H1 (cell line): ENCODE results near the gene COL6A2. TPM values are rescaled to one million over a fixed set of nuclear protein-coding genes. Genes with fewer than 3 reads are reported as not detected.

Experiments
- CTCF ChIA-PET: fragments of 300-600 bp; sonication (Branson Sonifier 250); formaldehyde crosslinking; loops from one replicate; lab custom pipeline; 2021; ENCODE audit not compliant: partially characterized antibody; lab: Charles Lee
- POLR2A ChIA-PET: fragments of 300-600 bp; sonication (Branson Sonifier 250); formaldehyde crosslinking; loops from one replicate; lab custom pipeline; 2021; ENCODE audit warnings: inconsistent platforms; ENCODE audit not compliant: partially characterized antibody; lab: Charles Lee
- DNase-seq, 2 experiments: peaks; one replicate each; pipeline versions ENCODE4 v3.0.0 to v3.0.0-alpha.2; 2010 to 2022; ENCODE audit warnings: low spot score in 2 of 2, low read depth in 1 of 2, mixed read lengths in 1 of 2
- FAIRE-seq: peaks from 2 replicates; lab custom pipeline; 2011; peaks lifted over from hg19 to GRCh38; lab: Jason Lieb, UNC
- H2AFZ ChIP-seq: 2 replicates; pipeline ENCODE4 v1.8.1; 2012; ENCODE audit warnings: low read length, inconsistent platforms
- H2AK5ac ChIP-seq: 2 replicates; pipeline ENCODE4 v1.6.1; 2013; ENCODE audit warnings: low read depth, low read length
- H2BK120ac ChIP-seq: replicated peaks from 2 replicates; pipeline ENCODE3; 2013; ENCODE audit warnings: low read depth, low read length, inconsistent platforms
- H2BK12ac ChIP-seq: 2 replicates; pipeline ENCODE4 v1.6.1; 2013; ENCODE audit warnings: low read depth, low read length
- H2BK15ac ChIP-seq: 2 replicates; pipeline ENCODE4 v1.6.1; 2013; ENCODE audit warnings: low read length
- H2BK20ac ChIP-seq: 2 replicates; pipeline ENCODE4 v1.6.1; 2013; ENCODE audit warnings: low read length
- H2BK5ac ChIP-seq: 2 replicates; pipeline ENCODE4 v1.6.1; 2013; ENCODE audit warnings: low read depth, low read length
- H3K14ac ChIP-seq: 2 replicates; pipeline ENCODE4 v1.6.1; 2013; ENCODE audit warnings: inconsistent platforms; ENCODE audit not compliant: insufficient read length
- H3K18ac ChIP-seq: 2 replicates; pipeline ENCODE4 v1.6.1; 2013; ENCODE audit warnings: low read length; ENCODE audit errors: extremely low read depth
- H3K23ac ChIP-seq: 2 replicates; pipeline ENCODE4 v1.6.1; 2013; ENCODE audit warnings: inconsistent platforms; ENCODE audit not compliant: insufficient read length
- H3K23me2 ChIP-seq: 2 replicates; pipeline ENCODE4 v1.6.1; 2013; ENCODE audit warnings: low read depth, low read length
- H3K27ac ChIP-seq: 2 replicates; pipeline ENCODE4 v1.6.1; 2011; ENCODE audit warnings: low read depth, low read length, inconsistent platforms
- H3K27me3 ChIP-seq, 4 experiments: replicated peaks in 1 of 4; 1 replicate in 1 of 4; 2 replicates in 3 of 4; pipeline versions ENCODE4 v1.6.1 to v1.8.1; 2011 to 2013; ENCODE audit warnings: low read length in 3 of 4, mild to moderate bottlenecking in 3 of 4, inconsistent platforms in 2 of 4, mixed read lengths in 2 of 4, moderate library complexity in 1 of 4; ENCODE audit not compliant: control insufficient read depth in 3 of 4, insufficient read depth in 3 of 4; ENCODE audit errors: extremely low read depth in 1 of 4
- H3K36me3 ChIP-seq, 4 experiments: 2 replicates each; pipeline versions ENCODE4 v1.6.1 to v1.8.1; 2011 to 2013; ENCODE audit warnings: mild to moderate bottlenecking in 4 of 4, low read length in 3 of 4, moderate library complexity in 2 of 4, control low read depth in 1 of 4, inconsistent platforms in 1 of 4; ENCODE audit not compliant: insufficient read depth in 4 of 4, control insufficient read depth in 2 of 4
- H3K4ac ChIP-seq: replicated peaks from 2 replicates; pipeline ENCODE3; 2013; ENCODE audit warnings: low read length, low read depth, mixed read lengths, inconsistent platforms; ENCODE audit not compliant: insufficient read length
- H3K4me1 ChIP-seq, 4 experiments: replicated peaks in 1 of 4; 1 replicate in 1 of 4; 2 replicates in 3 of 4; pipeline versions ENCODE4 v1.6.1 to v1.8.1; 2011 to 2013; ENCODE audit warnings: low read length in 3 of 4, inconsistent platforms in 2 of 4, mixed read lengths in 1 of 4; ENCODE audit not compliant: insufficient read depth in 4 of 4, control insufficient read depth in 3 of 4
- H3K4me2 ChIP-seq, 2 experiments: 2 replicates each; pipeline versions ENCODE4 v1.6.1 to v1.8.1; 2011 to 2013; ENCODE audit warnings: low read depth in 2 of 2, low read length in 2 of 2, control low read depth in 1 of 2, inconsistent platforms in 1 of 2, mild to moderate bottlenecking in 1 of 2; ENCODE audit not compliant: insufficient read depth in 1 of 2
- H3K4me3 ChIP-seq, 4 experiments: fragments of 200-600, 300-600 bp in 1 of 4; sonication (generic), shearing (Covaris generic), sonication (Bioruptor Twin) in 1 of 4; 2 replicates each; pipeline versions ENCODE4 v1.5.1 to v1.8.1; 2011 to 2016; ENCODE audit warnings: low read length in 4 of 4, low read depth in 3 of 4, control low read depth in 2 of 4, inconsistent platforms in 2 of 4, mild to moderate bottlenecking in 2 of 4, mixed read lengths in 1 of 4, moderate library complexity in 1 of 4; ENCODE audit not compliant: insufficient read depth in 2 of 4; ENCODE audit errors: extremely low read depth in 1 of 4
- H3K56ac ChIP-seq: replicated peaks from 2 replicates; pipeline ENCODE3; 2013; ENCODE audit warnings: low read depth, mild to moderate bottlenecking, mixed read lengths, low read length, inconsistent platforms; ENCODE audit not compliant: insufficient read length
- H3K79me1 ChIP-seq: 2 replicates; pipeline ENCODE4 v1.6.1; 2013; ENCODE audit warnings: low read depth, low read length, control low read depth
- H3K79me2 ChIP-seq, 2 experiments: 2 replicates each; pipeline versions ENCODE4 v1.6.1 to v1.8.1; 2012 to 2013; ENCODE audit warnings: low read length in 2 of 2, mild to moderate bottlenecking in 2 of 2, inconsistent platforms in 1 of 2; ENCODE audit not compliant: insufficient read depth in 2 of 2, control insufficient read depth in 1 of 2
- H3K9ac ChIP-seq, 4 experiments: replicated peaks in 1 of 4; 1 replicate in 1 of 4; 2 replicates in 3 of 4; pipeline versions ENCODE4 v1.6.1 to v1.8.1; 2011 to 2013; ENCODE audit warnings: low read depth in 3 of 4, low read length in 3 of 4, control low read depth in 2 of 4, mild to moderate bottlenecking in 2 of 4, moderate library complexity in 2 of 4, inconsistent platforms in 1 of 4; ENCODE audit errors: extremely low read depth in 1 of 4
- H3K9me3 ChIP-seq, 2 experiments: 2 replicates each; pipeline versions ENCODE4 v1.6.1 to v1.8.1; 2012 to 2013; ENCODE audit warnings: mild to moderate bottlenecking in 2 of 2, moderate library complexity in 2 of 2, control low read depth in 1 of 2, inconsistent platforms in 1 of 2, low read depth in 1 of 2, low read length in 1 of 2, mixed read lengths in 1 of 2; ENCODE audit not compliant: insufficient read depth in 2 of 2
- H4K20me1 ChIP-seq, 2 experiments: replicated peaks in 1 of 2; 2 replicates each; pipeline versions ENCODE3 to v1.8.1; 2011 to 2013; ENCODE audit warnings: inconsistent platforms in 2 of 2, low read length in 2 of 2, mild to moderate bottlenecking in 1 of 2; ENCODE audit not compliant: insufficient read depth in 2 of 2, control insufficient read depth in 1 of 2
- H4K5ac ChIP-seq: 2 replicates; pipeline ENCODE4 v1.6.1; 2013; ENCODE audit warnings: low read length, low read depth, mixed read lengths, inconsistent platforms; ENCODE audit not compliant: insufficient read length
- H4K8ac ChIP-seq: 2 replicates; pipeline ENCODE4 v1.8.0; 2013; ENCODE audit warnings: mild to moderate bottlenecking, moderate library complexity, low read length, inconsistent platforms; ENCODE audit not compliant: insufficient read depth; ENCODE audit errors: extremely low read depth
- H4K91ac ChIP-seq: replicated peaks from 2 replicates; pipeline ENCODE3; 2013; ENCODE audit warnings: low read length, mixed read lengths, inconsistent platforms; ENCODE audit not compliant: insufficient read length
- BRCA1 ChIP-seq: IDR thresholded peaks from 2 replicates; pipeline ENCODE4 v1.6.1; 2012; ENCODE audit warnings: low read depth, low read length, improper control_type of control experiment
- CHD2 ChIP-seq: IDR thresholded peaks from 2 replicates; pipeline ENCODE4 v1.6.1; 2012; ENCODE audit warnings: low read length, improper control_type of control experiment
- EP300 ChIP-seq, 2 experiments: IDR thresholded peaks; 1 replicate in 1 of 2; 2 replicates in 1 of 2; pipeline ENCODE4 v1.6.1; 2011 to 2012; ENCODE audit warnings: low read depth in 2 of 2, low read length in 2 of 2, mild to moderate bottlenecking in 2 of 2, borderline replicate concordance in 1 of 2, inconsistent platforms in 1 of 2, moderate library complexity in 1 of 2
- RAD21 ChIP-seq, 2 experiments: IDR thresholded peaks in 1 of 2; conservative IDR thresholded peaks in 1 of 2; 2 replicates each; pipeline ENCODE4 v1.6.1; 2011; ENCODE audit warnings: low read depth in 2 of 2, low read length in 2 of 2, improper control_type of control experiment in 1 of 2, inconsistent platforms in 1 of 2, mild to moderate bottlenecking in 1 of 2, moderate library complexity in 1 of 2
- SAP30 ChIP-seq: fragments of 300-600 bp; sonication (generic); IDR thresholded peaks from 2 replicates; pipeline ENCODE4 v1.7.1; 2012; ENCODE audit warnings: low read length, moderate library complexity, mild to moderate bottlenecking, inconsistent platforms; ENCODE audit not compliant: insufficient read depth, insufficient replicate concordance
- SIRT6 ChIP-seq: IDR thresholded peaks from one replicate; pipeline ENCODE4 v1.7.1; 2012; ENCODE audit warnings: low read length, inconsistent platforms
- SP4 ChIP-seq: IDR thresholded peaks from 2 replicates; pipeline ENCODE4 v1.6.1; 2012; ENCODE audit warnings: low read length, inconsistent platforms
- TBP ChIP-seq: IDR thresholded peaks from 2 replicates; pipeline ENCODE4 v1.6.1; 2011; ENCODE audit warnings: low read depth, low read length, improper control_type of control experiment
- WGBS, 2 experiments: shearing (Covaris generic) in 1 of 2; methylation state at CpG; one replicate each; pipeline versions ENCODE4 v1.1.6 to v1.1.7; 2013 to 2015; ENCODE audit warnings: low lambda C conversion rate in 2 of 2, mixed read lengths in 2 of 2, inconsistent platforms in 1 of 2, low coverage in 1 of 2, missing lambda C conversion rate in 1 of 2; ENCODE audit not compliant: insufficient replicate concordance in 2 of 2, insufficient coverage in 1 of 2, insufficient read length in 1 of 2; ENCODE audit errors: extremely low coverage in 1 of 2, missing lambda C conversion rate in 1 of 2; 5-methylcytosine and 5-hydroxymethylcytosine counted together
- polyA plus RNA-seq, 7 experiments: library from polyadenylated mRNA; depleted of rRNA in 3 of 7; stranded (reverse) in 5 of 7; unstranded in 2 of 7; fragments of >200 nt in 5 of 7; fragments of 200-250 nt in 2 of 7; gene quantifications; 1 replicate in 5 of 7; 2 replicates in 1 of 7; 4 replicates in 1 of 7; pipeline versions ENCODE4 v1.2.1 to v1.2.3, GENCODE V29; 2011 to 2013; ENCODE audit warnings: missing spikeins in 2 of 7, mixed read lengths in 2 of 7
- total RNA-seq: library from RNA; stranded (reverse); fragmentation: NEBNext Ultra II Directional; extraction: Animal tissue kit (Norgen Biotek cat#: 25700); gene quantifications from 2 replicates; pipeline ENCODE4 v1.2.1, GENCODE V29; 2021
- TF ChIP-seq, protein P1 (sequence below): IDR thresholded peaks from 2 replicates; pipeline ENCODE4 v1.6.1; 2012; ENCODE audit warnings: inconsistent platforms

COL6A2 gene
- total and polyA plus RNA-seq, 2 of the 8 experiments (the other 6 are each of a cell fraction or from before 2014, with no cell fraction given) = 60.1 to 62.7 TPM

DNA sequence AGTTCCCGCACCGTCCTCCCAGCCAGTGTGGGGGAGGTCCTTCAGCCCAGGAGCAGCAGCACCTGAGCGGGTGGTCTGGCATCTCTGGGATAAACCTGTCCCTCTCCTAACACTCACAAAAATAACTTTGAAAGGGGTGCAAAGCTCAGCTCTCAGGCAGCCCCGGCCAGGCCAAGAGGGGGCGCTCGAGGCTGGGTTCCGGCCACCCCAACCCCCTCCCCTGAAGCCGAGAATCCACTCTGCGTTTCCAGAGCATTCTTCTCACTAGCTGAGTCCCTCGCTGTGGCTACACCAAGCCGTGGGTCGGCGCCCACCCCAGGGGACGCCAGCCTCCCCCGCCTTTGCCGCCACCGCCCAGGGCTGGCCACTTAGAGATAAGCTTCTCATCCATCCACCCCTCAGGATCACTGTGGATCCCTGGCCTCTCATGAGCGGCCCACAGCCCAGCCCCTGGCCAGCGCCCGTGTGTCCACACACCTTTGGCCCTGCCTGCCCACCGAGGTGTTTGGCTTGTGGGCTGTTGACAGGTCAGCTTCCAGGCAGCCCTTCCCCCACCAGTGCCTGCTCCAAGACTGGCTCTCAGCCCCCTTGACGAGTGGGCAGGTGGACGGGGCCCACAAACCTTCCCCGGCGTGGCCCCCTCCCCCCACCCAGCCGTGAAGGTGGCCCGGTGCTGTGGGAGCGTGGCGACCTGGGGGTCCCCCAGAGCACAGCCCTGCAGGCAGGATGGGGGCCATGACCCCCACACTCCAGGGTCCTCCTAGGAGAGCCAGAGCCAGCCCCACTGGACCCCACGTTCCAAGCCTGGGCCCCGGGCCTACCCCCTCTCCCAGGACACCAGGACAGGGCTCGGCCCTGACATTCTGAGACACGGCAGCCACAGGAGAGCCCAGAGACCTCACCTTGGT lies 55.6 kb downstream of the COL6A2 start:
- H2BK15ac ChIP-seq = peak overlapping the region; percentile 61; the same call in 1 of the 2 replicates
- no peak overlapping the region for H2BK20ac ChIP-seq
- no peaks in the 10 kb centered on the region for H3K27me3 ChIP-seq
- peak overlapping the region; percentile 52; the same call in 1 of the 2 replicates for H2BK5ac ChIP-seq
- H2AFZ ChIP-seq = no peak overlapping the region
- peak overlapping the region; percentile 35 for H4K5ac ChIP-seq
- POLR2A ChIA-PET = interaction anchor here (3.5 kb wide), 1 partner anchor 11 kb away, joined by 12 read pairs; no protein-coding TSS in a partner anchor
- H3K9me3 ChIP-seq = no peaks in the 10 kb centered on the region
- H3K4ac ChIP-seq = peak overlapping the region; percentile 94
- DNase-seq (peak; percentile 29 to 95), FAIRE-seq (peak; percentile 24)
- no peaks in the 10 kb centered on the region for H3K23me2 ChIP-seq
- peak overlapping the region; percentile 2 to 50; a peak in 2 of 4 replicates for H3K4me2 ChIP-seq
- H2BK12ac ChIP-seq = peak overlapping the region; percentile 50; the same call in 1 of the 2 replicates
- no peak overlapping the region; a peak in 1 of 8 replicates for H3K4me3 ChIP-seq
- peak overlapping the region; percentile 89 for H4K8ac ChIP-seq
- H3K56ac ChIP-seq = no peak overlapping the region
- peaks cover 0 to 4% of the 10 kb centered on the region in 2 experiments for H4K20me1 ChIP-seq
- H2BK120ac ChIP-seq = no peak overlapping the region
- no peak overlapping the region; the same call in 1 of the 2 replicates for H3K27ac ChIP-seq
- H3K9ac ChIP-seq = no peak overlapping the region; a peak in 1 of 7 replicates
- no peak overlapping the region for H3K14ac ChIP-seq
- no peak overlapping the region for H3K23ac ChIP-seq
- no peak overlapping the region for H2AK5ac ChIP-seq
- H3K4me1 ChIP-seq = peaks cover 0 to 24% (median 15%) of the 10 kb centered on the region in 4 experiments; a peak in 5 of 7 replicates
- peak overlapping the region; percentile 68 for H4K91ac ChIP-seq
- WGBS, 2 experiments = 46% methylated on average over 28 of the region's 33 CpGs; no CpG with 5 or more reads in 1 of the 2 experiments
- H3K18ac ChIP-seq = peak overlapping the region; percentile 93; the same call in 1 of the 2 replicates
- no peaks in the 10 kb centered on the region for H3K79me2 ChIP-seq
- peaks cover 0 to 4% (median 0%) of the 10 kb centered on the region in 4 experiments; a peak in 1 of 8 replicates for H3K36me3 ChIP-seq
- CTCF ChIA-PET = interaction anchor here (0.6 to 3.3 kb wide), 31 partner anchors 8 to 547 kb away, joined by 3 to 39 read pairs (median 4); no protein-coding TSS in a partner anchor
- H3K79me1 ChIP-seq = no peaks in the 10 kb centered on the region
- TF ChIP-seq, protein P1, sequence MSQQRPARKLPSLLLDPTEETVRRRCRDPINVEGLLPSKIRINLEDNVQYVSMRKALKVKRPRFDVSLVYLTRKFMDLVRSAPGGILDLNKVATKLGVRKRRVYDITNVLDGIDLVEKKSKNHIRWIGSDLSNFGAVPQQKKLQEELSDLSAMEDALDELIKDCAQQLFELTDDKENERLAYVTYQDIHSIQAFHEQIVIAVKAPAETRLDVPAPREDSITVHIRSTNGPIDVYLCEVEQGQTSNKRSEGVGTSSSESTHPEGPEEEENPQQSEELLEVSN = no peak
- TF ChIP-seq CHD2 (no peak), RAD21 (IDR thresholded peaks at IDR 0.05 in 1 of 2, conservative IDR thresholded peaks at IDR 0.05 in 1 of 2; ENCODE audit: low read depth in 2 of 2, low read length in 2 of 2) (peak; percentile 60 to 69; a peak in 3 of 4 replicates), SAP30 (no peak), EP300 (IDR thresholded peaks at IDR 0.05; ENCODE audit: borderline replicate concordance in 1 of 2, low read depth in 2 of 2, low read length in 2 of 2) (no peak), BRCA1 (no peak), TBP (no peak), SIRT6 (no peak), SP4 (no peak)
